GM12878 (cell line): ENCODE data around the gene NTSR1. TPM values are rescaled to one million over a fixed set of nuclear protein-coding genes. Genes with fewer than 3 reads are reported as not detected.

ENCODE experiments used
- ASH2L ChIP-seq: fragments of 300-600, 200-600 bp; sonication (generic); IDR thresholded peaks from 2 replicates; pipeline ENCODE4 v1.6.1; 2017; ENCODE audit warnings: low read depth, mild to moderate bottlenecking, borderline replicate concordance
- E4F1 ChIP-seq: fragments of 450-650 bp; IDR thresholded peaks from 2 replicates; pipeline ENCODE4 v1.6.1; 2018; ENCODE audit warnings: borderline replicate concordance, mild to moderate bottlenecking; ENCODE audit not compliant: partially characterized antibody
- EGR1 ChIP-seq, 2 experiments: IDR thresholded peaks; 1 replicate in 1 of 2; 2 replicates in 1 of 2; pipeline ENCODE4 v1.6.1; 2011 to 2012; ENCODE audit warnings: low read depth in 2 of 2, low read length in 2 of 2, borderline replicate concordance in 1 of 2, mild to moderate bottlenecking in 1 of 2, moderate library complexity in 1 of 2
- ESRRA ChIP-seq: IDR thresholded peaks from 2 replicates; pipeline ENCODE4 v1.6.1; 2012; ENCODE audit warnings: mild to moderate bottlenecking, low read length, improper control_type of control experiment
- GATAD2B ChIP-seq: fragments of 450-650 bp; conservative IDR thresholded peaks from 2 replicates; pipeline ENCODE4 v1.6.1; 2017; ENCODE audit warnings: low read depth, mild to moderate bottlenecking, moderate library complexity
- IKZF1 ChIP-seq: fragments of 450-650 bp; conservative IDR thresholded peaks from 2 replicates; pipeline ENCODE4 v1.6.1; 2017; ENCODE audit warnings: antibody characterized with exemption, mild to moderate bottlenecking
- NBN ChIP-seq: fragments of 450-650 bp; IDR thresholded peaks from 2 replicates; pipeline ENCODE4 v1.6.1; 2016
- NFYB ChIP-seq: IDR thresholded peaks from 2 replicates; pipeline ENCODE4 v1.6.1; 2011; ENCODE audit warnings: low read depth, mild to moderate bottlenecking, low read length, improper control_type of control experiment, moderate library complexity; ENCODE audit not compliant: insufficient read depth
- POLR2AphosphoS2 ChIP-seq: IDR thresholded peaks from 2 replicates; pipeline ENCODE4 v1.6.1; 2011; ENCODE audit warnings: low read depth, mild to moderate bottlenecking, low read length, improper control_type of control experiment, moderate library complexity
- RUNX3 ChIP-seq: IDR thresholded peaks from 2 replicates; pipeline ENCODE4 v1.6.1; 2012; ENCODE audit warnings: low read length, inconsistent platforms
- STAT1 ChIP-seq: fragments of 450-650 bp; conservative IDR thresholded peaks from 2 replicates; pipeline ENCODE4 v1.6.1; 2014; ENCODE audit warnings: antibody characterized with exemption, mild to moderate bottlenecking
- TARDBP ChIP-seq: IDR thresholded peaks from 2 replicates; pipeline ENCODE4 v1.6.1; 2016; ENCODE audit warnings: borderline replicate concordance
- YY1 ChIP-seq: IDR thresholded peaks from 2 replicates; pipeline ENCODE4 v1.6.1; 2011; ENCODE audit warnings: low read depth, mild to moderate bottlenecking, low read length
- ZNF207 ChIP-seq: fragments of 450-650 bp; IDR thresholded peaks from 2 replicates; pipeline ENCODE4 v1.6.1; 2014; ENCODE audit warnings: antibody characterized with exemption, mild to moderate bottlenecking, borderline replicate concordance
- polyA plus RNA-seq, 11 experiments: library from polyadenylated mRNA; depleted of rRNA in 4 of 11; unstranded in 6 of 11; stranded (reverse) in 5 of 11; fragments of >200 nt; fragmentation: Nextera tagmentation in 4 of 11; fragmentation: Illumina TruSeq in 1 of 11; extraction: Ambion mirVana in 4 of 11; extraction: Trizol in 1 of 11; gene quantifications; 1 replicate in 1 of 11; 2 replicates in 10 of 11; pipeline versions ENCODE4 v1.2.1 to v1.2.3, GENCODE V29; 2011 to 2016; ENCODE audit warnings: inconsistent platforms in 2 of 11, missing spikeins in 2 of 11, low read depth in 1 of 11
- total RNA-seq, 4 experiments: library from RNA; depleted of rRNA in 3 of 4; stranded (reverse); fragments of >200 nt in 3 of 4; fragmentation: Illumina TruSeq in 1 of 4; extraction: Trizol in 1 of 4; gene quantifications; 2 replicates each; pipeline versions ENCODE4 v1.2.1 to v1.2.3, GENCODE V29; 2013 to 2021
- TF ChIP-seq, protein P1 (sequence below): fragments of 450-650 bp; IDR thresholded peaks from 2 replicates; pipeline ENCODE4 v1.6.1; 2016; ENCODE audit warnings: mild to moderate bottlenecking
- TF ChIP-seq, protein P2 (sequence below): IDR thresholded peaks from 2 replicates; pipeline ENCODE4 v1.6.1; 2012; ENCODE audit warnings: low read depth, low read length, improper control_type of control experiment
- TF ChIP-seq, protein P3 (sequence below): fragments of 450-650 bp; formaldehyde crosslinking; IDR thresholded peaks from 2 replicates; pipeline ENCODE4 v1.4.0; 2020; ENCODE audit warnings: mild to moderate bottlenecking, moderate library complexity

The NTSR1 gene
- total and polyA plus RNA-seq, 10 of the 15 experiments (the other 5 are each of a cell fraction or from before 2014, with no cell fraction given) = not detected

DNA sequence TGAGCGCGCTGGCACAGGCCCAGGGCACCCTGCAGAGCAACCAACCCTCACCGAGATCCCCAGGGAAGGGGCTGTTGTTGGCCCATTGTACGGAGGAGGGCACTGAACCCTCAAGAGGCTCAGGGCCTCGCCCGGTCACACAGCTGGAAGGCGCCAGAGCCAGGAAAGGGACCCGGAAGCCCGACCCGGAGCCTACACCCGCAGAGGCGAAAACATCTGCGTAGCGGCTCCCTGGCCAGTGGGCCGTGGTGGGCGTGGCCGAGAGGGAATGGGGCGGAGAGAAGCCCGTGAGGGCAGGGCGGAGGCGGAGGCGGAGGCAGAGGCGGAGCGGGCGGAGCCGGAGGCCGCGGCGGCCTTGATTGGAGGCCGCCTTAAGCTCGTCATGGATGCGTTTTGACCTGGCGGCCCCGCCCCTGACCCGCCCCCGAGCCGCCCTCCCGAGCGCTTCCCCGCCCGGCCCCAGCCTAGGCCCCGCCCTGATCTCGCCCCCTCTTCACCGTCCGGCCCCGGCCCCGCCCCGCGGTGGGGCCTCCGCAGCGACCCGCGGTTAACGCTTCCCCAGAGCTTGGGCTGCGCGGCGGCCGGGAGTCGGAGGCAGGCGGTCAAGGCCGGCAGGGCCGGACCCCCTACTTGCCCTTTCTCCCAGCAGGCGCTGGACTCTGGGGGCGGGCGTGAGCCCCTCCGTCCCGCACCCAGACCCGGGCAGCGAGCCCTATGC lies 85.5 kb downstream of the NTSR1 start (continued):
- TF ChIP-seq STAT1 (0 out of 2 replicates have a peak, but pooled peaks have one; percentile 54), ZNF207 (peak; percentile 48; the same call in 1 of the 2 replicates), IKZF1 (peak; percentile 38; the same call in 1 of the 2 replicates), YY1 (peak; percentile 9; the same call in 1 of the 2 replicates), NBN (peak; percentile 28; the same call in 1 of the 2 replicates), E4F1 (peak; percentile 69), EGR1 (IDR thresholded peaks at IDR 0.05; ENCODE audit: borderline replicate concordance in 1 of 2, low read depth in 2 of 2, low read length in 2 of 2) (peak in 1 of 2 experiments; percentile 86; a peak in 2 of 3 replicates), TARDBP (peak; percentile 56; the same call in 1 of the 2 replicates), RUNX3 (no peak; the same call in 1 of the 2 replicates), POLR2AphosphoS2 (0 out of 2 replicates have a peak, but pooled peaks have one; percentile 44), ESRRA (no peak), ASH2L (no peak), NFYB (peak; percentile 65; the same call in 1 of the 2 replicates), GATAD2B (peak; percentile 48)
- TF ChIP-seq, protein P1, sequence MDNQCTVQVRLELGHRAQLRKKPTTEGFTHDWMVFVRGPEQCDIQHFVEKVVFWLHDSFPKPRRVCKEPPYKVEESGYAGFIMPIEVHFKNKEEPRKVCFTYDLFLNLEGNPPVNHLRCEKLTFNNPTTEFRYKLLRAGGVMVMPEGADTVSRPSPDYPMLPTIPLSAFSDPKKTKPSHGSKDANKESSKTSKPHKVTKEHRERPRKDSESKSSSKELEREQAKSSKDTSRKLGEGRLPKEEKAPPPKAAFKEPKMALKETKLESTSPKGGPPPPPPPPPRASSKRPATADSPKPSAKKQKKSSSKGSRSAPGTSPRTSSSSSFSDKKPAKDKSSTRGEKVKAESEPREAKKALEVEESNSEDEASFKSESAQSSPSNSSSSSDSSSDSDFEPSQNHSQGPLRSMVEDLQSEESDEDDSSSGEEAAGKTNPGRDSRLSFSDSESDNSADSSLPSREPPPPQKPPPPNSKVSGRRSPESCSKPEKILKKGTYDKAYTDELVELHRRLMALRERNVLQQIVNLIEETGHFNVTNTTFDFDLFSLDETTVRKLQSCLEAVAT = no peak
- TF ChIP-seq, protein P2, sequence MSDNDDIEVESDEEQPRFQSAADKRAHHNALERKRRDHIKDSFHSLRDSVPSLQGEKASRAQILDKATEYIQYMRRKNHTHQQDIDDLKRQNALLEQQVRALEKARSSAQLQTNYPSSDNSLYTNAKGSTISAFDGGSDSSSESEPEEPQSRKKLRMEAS = peak; percentile 13; the same call in 1 of the 2 replicates
- TF ChIP-seq, protein P3, sequence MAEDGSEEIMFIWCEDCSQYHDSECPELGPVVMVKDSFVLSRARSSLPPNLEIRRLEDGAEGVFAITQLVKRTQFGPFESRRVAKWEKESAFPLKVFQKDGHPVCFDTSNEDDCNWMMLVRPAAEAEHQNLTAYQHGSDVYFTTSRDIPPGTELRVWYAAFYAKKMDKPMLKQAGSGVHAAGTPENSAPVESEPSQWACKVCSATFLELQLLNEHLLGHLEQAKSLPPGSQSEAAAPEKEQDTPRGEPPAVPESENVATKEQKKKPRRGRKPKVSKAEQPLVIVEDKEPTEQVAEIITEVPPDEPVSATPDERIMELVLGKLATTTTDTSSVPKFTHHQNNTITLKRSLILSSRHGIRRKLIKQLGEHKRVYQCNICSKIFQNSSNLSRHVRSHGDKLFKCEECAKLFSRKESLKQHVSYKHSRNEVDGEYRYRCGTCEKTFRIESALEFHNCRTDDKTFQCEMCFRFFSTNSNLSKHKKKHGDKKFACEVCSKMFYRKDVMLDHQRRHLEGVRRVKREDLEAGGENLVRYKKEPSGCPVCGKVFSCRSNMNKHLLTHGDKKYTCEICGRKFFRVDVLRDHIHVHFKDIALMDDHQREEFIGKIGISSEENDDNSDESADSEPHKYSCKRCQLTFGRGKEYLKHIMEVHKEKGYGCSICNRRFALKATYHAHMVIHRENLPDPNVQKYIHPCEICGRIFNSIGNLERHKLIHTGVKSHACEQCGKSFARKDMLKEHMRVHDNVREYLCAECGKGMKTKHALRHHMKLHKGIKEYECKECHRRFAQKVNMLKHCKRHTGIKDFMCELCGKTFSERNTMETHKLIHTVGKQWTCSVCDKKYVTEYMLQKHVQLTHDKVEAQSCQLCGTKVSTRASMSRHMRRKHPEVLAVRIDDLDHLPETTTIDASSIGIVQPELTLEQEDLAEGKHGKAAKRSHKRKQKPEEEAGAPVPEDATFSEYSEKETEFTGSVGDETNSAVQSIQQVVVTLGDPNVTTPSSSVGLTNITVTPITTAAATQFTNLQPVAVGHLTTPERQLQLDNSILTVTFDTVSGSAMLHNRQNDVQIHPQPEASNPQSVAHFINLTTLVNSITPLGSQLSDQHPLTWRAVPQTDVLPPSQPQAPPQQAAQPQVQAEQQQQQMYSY = no peak
